NK-92 treated with Interleukin-12 subunit alpha and Interleukin-12 subunit beta, amount 100 ng/mL, for 24 hours (cell line): ENCODE measurements around the gene PAM16.

Source experiments
- DNase-seq: peaks from one replicate; lab custom pipeline; 2025; lab: John Stamatoyannopoulos, UW

The PAM16 gene

DNA sequence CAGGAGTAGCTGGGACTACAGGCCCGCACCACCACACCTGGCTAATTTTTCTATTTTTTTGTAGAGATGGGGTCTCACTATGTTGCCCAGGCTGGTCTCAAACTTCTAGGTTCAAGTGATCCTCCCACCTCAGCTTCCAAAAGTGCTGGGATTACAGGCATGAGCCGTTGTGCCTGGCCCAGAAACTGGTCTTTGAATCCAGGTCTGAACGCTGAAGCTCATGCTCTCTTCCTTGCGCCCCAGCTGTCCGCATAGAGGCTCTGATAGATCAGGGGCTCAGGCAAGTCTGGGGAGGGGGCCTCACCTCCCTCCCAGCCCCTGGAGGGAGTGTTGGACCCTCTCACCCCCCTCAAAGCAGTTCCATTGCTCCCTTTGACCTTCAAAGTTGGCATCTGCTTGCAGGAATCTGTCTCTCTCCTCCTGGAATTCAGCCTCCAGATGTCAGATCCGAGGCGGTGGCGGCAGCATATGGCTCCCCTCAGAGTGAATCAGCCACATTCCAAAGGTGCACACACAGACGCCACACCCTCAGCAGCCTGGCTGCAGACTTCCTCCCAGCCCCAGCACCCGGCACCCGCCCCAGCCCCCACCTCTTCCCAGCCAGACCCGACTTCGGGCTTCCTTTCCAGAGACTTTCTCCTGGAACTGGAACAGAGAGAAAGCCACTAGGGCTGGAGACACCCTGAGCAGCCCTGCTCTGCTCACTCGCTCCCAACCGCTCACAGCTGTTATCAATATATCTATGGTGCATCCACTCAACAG, 52.2 kb downstream of the PAM16 start:
- DNase-seq = no peak

DNA sequence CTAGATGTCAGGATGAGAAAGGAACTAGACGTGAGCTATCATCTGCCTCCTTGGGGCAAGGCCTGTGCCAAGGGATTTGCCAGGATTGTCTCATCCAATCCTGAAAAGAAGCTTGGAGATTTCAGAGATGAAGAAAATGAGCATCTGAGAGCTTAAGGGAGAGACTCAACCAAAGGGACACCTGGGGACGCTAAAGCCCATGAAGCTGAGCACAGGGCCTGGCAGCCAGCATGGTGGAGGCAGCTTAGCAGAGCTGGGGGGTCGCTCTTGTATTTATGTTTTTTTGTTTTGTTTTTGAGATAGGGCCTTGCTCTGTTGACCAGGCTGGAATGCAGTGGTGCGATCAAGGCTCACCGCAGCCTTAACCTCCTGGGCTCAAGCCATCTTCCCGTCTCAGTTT, 53.6 kb downstream of the PAM16 start:
- no peak for DNase-seq

DNA sequence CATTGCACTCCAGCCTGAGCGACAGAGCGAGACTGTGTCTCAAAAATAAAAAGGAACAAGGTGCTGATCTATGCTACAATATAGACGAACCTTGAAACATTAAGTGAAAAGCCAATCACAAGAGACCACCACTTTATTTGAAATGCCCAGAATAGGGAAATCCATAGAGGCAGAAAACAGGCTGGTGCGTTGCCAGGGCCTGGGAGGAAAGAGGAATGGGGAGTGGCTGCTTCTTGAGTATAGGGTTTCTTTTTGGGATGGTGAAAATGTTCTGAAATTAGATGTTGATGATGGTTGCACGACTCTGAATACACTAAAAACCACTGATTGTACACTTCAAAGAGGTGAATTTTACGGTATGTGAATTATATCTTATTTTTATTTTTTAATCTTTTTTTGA, 55.5 kb downstream of the PAM16 start:
- no peak for DNase-seq

DNA sequence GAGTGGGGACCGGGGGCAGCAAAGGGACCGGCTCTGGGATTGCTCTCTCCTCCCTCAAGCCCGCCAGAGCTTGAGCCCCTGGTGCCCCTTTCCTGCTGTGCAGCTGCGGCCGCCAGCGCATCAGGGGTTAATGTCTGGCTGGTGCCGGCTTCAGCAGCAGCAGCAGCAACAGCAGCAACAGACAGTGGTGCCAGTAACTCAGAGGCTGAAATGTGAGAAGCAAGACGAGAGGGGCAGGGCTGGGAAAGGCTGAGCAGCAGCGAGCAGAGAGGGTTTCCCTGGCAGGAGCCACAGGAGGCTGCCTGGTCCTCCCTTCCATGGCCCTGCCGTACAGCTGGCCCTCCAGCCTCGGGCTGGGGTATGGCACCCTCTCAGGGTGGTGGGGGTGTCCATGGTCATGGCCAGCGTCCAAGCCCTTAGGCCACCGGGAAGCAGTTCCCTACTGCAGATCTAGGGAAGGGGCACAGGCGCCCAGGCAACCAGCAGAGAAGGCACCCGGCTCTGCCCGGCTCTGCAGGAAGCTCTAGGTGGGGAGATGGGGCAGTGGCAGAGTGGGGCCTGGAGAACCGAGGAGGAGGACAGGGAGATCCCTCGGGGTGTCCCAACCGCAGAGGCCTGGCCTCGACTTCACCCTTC, 57.2 kb downstream of the PAM16 start:
- no peak for DNase-seq

DNA sequence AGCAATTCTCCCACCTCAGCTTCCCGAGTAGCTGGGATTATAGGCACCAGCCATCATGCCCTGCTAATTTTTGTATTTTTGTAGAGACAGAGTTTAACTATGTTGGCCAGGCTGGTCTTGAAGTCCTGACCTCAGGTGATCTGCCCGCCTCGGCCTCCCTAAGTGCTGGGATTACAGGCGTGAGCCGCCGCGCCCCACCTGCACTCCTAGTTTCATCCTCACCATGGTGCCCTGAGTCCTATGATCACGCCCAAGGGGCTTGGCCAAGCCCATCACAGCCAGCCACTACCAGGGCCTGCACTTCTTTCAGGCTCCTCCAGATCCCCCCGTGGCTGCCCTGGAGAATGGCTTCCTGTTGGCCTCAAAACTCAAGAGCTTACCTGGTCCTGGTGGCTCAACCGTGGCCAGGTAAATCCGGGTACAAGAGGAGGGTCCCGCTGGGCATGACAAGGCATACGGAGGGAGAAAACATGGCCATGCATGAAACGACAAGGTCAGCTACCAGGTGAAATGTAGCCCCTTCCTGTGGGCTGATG, 57.9 kb downstream of the PAM16 start:
- no peak for DNase-seq

DNA sequence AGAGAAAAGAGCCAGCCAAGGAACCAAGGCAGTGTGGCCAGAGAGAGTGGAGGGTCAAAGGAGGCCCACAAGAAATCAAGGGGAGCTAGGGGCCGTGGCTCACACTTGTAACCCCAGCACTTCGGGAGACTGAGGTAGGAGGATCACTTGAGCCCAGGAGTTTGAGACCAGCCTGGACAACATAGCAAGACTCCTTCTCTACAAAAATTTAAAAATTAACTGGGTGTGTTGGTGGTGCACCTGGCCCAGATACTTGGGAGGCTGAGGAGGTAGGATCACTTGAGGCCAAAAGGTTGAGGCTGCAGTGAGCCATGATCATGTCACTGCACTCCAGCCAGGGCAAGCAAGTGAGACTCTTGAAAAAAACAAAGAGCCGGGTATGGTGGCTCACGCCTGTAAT, 59.4 kb downstream of the PAM16 start:
- no peak for DNase-seq
